Measurements from ENCODE around the gene CNFN. TPM values are rescaled to one million over a fixed set of nuclear protein-coding genes. Genes with fewer than 3 reads are reported as not detected.

Gene CNFN
- total and polyA plus RNA-seq, 2 donors: 2.4 TPM; not detected in 1

GRCh38 chr19:42421591-42422031, 31.5 kb upstream of the CNFN start:
- no peak for DNase-seq (ENCODE audit: extremely low spot score)
- H3K36me3 ChIP-seq (ENCODE audit: insufficient read depth): no peaks in the 10 kb centered on the region
- no peak overlapping the region for H3K4me3 ChIP-seq (ENCODE audit: low read depth, low read length)
- no peak overlapping the region for H3K27ac ChIP-seq (ENCODE audit: low read depth)
- no peaks in the 10 kb centered on the region for H3K4me1 ChIP-seq (ENCODE audit: insufficient read depth)
- 78% methylated on average over 9 of the region's 9 CpGs for WGBS

DNA sequence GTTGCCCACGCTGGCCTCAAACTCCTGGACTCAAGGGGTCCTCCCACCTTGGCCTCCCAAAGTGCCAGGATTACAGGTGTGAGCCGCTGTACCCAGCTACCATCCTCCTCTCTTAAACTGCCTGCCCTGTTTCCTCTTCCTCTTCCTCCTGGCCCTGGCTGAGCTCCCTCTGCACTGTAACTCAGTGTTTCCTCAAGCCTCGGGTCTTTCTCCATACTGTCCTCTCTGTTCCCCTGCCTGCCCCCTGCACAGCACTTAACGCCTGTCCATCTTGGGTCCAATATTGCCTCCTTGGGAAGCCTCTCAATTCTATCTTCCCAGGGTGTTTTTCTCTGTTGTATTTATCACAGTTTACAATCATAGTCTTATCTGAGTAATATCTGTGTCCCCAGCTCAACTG, 31.0 kb upstream of the CNFN start:
- no peaks in the 10 kb centered on the region for H3K36me3 ChIP-seq (ENCODE audit: insufficient read depth)
- H3K4me3 ChIP-seq (ENCODE audit: low read depth, low read length): no peak overlapping the region
- no peaks in the 10 kb centered on the region for H3K4me1 ChIP-seq (ENCODE audit: insufficient read depth)
- no peak overlapping the region for H3K27ac ChIP-seq (ENCODE audit: low read depth)
- no peak for DNase-seq (ENCODE audit: extremely low spot score)
- 70% methylated on average over 4 of the region's 4 CpGs for WGBS

DNA sequence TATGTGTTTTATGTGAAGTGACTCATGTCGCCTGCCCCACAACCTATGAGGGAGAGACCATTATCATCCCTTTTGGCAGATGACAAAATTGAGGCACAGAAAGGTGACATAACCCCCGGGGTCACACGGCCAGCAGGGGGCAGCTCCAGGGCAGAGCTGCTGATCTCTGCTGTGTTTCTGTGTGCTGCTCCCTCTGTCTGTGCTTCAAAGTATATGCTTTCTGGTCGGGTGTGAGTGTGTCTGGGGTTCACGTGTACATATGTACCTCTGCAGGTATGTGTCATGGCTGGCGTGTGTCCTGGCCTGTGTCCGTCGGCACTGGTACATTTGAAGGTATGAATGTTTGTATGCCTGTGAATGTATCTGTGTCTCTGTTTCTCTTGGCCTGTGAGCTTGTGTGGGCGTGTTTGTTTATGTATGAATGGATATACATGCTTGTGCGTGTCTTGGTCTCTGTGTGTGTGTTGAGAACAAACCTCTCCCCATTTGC, 30.0 kb upstream of the CNFN start:
- Histone ChIP-seq H3K4me3 (ENCODE audit: low read depth, low read length) (no peak overlapping the region), H3K27ac (ENCODE audit: low read depth) (no peak overlapping the region), H3K36me3 (ENCODE audit: insufficient read depth) (no peaks in the 10 kb centered on the region), H3K4me1 (ENCODE audit: insufficient read depth) (no peaks in the 10 kb centered on the region)
- WGBS: 38% methylated on average over 10 of the region's 10 CpGs
- DNase-seq (ENCODE audit: extremely low spot score): no peak

DNA sequence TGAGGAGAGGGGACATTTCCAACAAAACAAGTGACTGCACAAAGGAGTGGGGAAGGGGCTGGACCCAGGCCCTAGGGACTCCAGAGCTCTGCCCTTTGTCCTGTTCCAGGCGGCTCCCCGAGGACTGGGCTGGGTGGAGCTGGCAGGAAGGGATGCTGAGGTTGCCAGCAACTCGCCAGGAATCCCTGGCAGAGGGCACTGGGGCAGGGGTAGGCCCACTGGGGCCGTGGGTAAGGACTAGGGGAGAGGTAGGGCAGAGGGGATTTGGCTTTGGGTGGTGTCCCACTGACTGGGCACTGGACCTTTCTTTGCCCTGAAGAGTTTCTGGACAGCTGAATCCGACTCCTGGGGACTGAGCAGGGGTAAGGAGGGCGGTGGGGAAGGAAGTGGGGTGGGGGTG, 29.2 kb upstream of the CNFN start:
- no peak for DNase-seq (ENCODE audit: extremely low spot score)
- Histone ChIP-seq H3K4me3 (ENCODE audit: low read depth, low read length) (no peak overlapping the region), H3K27ac (ENCODE audit: low read depth) (no peak overlapping the region), H3K4me1 (ENCODE audit: insufficient read depth) (no peaks in the 10 kb centered on the region), H3K36me3 (ENCODE audit: insufficient read depth) (no peaks in the 10 kb centered on the region)
- WGBS: 75% methylated on average over 6 of the region's 6 CpGs

DNA sequence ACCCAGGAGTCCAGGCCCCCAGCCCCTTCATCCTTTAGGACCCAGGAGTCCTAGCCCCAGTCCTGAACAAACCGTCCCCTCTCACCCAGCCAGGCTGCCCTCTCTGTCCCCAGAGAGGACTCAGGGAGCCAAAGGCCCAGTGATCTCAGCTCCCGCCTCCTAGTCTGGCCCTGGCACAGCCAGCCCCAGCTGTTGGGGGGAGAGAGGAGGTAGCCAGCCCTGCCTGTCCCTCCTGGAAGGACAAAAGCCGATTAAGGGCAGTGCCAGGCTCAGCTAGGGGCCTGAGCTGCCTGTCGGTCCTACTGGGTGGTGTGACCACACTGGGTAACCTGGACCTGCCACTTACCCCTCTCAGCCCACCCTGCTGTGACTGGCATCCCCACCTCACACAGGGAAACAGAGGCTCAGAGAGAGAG, 22.6 kb upstream of the CNFN start:
- no peak overlapping the region for H3K27ac ChIP-seq (ENCODE audit: low read depth)
- WGBS: 68% methylated on average over 4 of the region's 4 CpGs
- H3K4me1 ChIP-seq (ENCODE audit: insufficient read depth): no peaks in the 10 kb centered on the region
- no peak overlapping the region for H3K4me3 ChIP-seq (ENCODE audit: low read depth, low read length)
- DNase-seq (ENCODE audit: extremely low spot score): no peak
- no peaks in the 10 kb centered on the region for H3K36me3 ChIP-seq (ENCODE audit: insufficient read depth)

GRCh38 chr19:42412227-42412626, 22.1 kb upstream of the CNFN start:
- 53% methylated on average over 7 of the region's 7 CpGs for WGBS

DNA sequence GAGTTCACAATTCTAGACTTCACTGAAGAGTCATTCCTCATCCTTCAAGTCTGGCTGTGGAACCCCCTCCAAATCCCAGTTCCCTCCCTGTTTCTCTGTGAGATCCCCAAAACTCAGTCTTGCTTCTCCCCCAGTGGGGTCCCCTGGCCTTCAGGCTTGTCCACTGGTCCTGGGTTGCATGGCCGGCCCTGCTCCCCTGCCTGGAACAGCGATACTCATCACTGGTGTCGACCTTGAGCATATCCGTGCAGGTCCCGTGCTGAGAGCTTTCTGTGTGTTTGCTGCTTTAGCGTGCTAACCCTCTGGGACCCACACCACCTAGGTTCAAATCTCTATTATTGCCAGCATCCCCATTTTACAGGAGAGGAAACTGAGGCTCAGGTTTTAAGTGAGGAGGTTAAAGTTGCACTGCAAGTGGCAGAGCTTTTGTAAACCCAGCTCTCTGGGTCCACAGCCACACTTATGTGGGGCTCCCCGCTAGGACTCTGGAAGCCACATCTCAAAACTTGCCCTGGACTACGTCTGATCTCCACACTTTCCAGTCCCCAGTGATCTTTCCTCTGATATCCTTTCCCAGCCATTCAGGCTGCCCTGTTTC, 21.6 kb upstream of the CNFN start:
- WGBS: 93% methylated on average over 8 of the region's 8 CpGs
- no peak for DNase-seq (ENCODE audit: extremely low spot score)

More at GRCh38 chr19:42412227-42412626, 22.1 kb upstream of the CNFN start:
- H3K4me1 ChIP-seq (ENCODE audit: insufficient read depth): no peaks in the 10 kb centered on the region
- no peak overlapping the region for H3K4me3 ChIP-seq (ENCODE audit: low read depth, low read length)
- H3K27ac ChIP-seq (ENCODE audit: low read depth): no peak overlapping the region
- no peaks in the 10 kb centered on the region for H3K36me3 ChIP-seq (ENCODE audit: insufficient read depth)
- no peak for DNase-seq (ENCODE audit: extremely low spot score)

GRCh38 chr19:42410371-42410770, 20.3 kb upstream of the CNFN start:
- H3K27ac ChIP-seq (ENCODE audit: low read depth): no peak overlapping the region
- WGBS: 94% methylated on average over 30 of the region's 30 CpGs
- no peaks in the 10 kb centered on the region for H3K36me3 ChIP-seq (ENCODE audit: insufficient read depth)
- no peak overlapping the region for H3K4me3 ChIP-seq (ENCODE audit: low read depth, low read length)
- H3K4me1 ChIP-seq (ENCODE audit: insufficient read depth): no peaks in the 10 kb centered on the region
- DNase-seq (ENCODE audit: extremely low spot score): no peak

More for the DNA sequence above, 21.6 kb upstream of the CNFN start:
- Histone ChIP-seq H3K4me1 (ENCODE audit: insufficient read depth) (no peaks in the 10 kb centered on the region), H3K4me3 (ENCODE audit: low read depth, low read length) (no peak overlapping the region), H3K27ac (ENCODE audit: low read depth) (no peak overlapping the region), H3K36me3 (ENCODE audit: insufficient read depth) (no peaks in the 10 kb centered on the region)

DNA sequence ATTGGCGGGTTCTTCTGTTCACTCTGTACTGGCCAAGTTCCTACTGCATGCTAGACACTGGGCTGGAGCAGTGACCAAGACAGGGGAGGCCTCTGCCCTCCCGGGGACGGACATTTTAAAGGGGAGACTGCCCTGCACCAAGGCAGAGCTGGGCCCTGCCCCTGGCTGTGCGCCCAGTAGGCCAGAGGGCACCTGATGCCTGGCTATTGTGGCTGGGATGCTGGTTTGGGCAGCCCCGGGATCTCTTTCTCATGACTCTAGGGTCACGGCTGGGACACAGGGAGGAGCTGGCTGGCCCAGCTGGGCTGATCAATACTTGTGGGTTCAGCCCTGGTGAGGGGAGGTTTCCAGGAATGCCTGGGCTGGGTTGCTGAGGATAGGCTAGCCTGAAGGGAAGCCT, 19.4 kb upstream of the CNFN start:
- Histone ChIP-seq H3K4me1 (ENCODE audit: insufficient read depth) (no peaks in the 10 kb centered on the region), H3K4me3 (ENCODE audit: low read depth, low read length) (no peak overlapping the region), H3K27ac (ENCODE audit: low read depth) (no peak overlapping the region), H3K36me3 (ENCODE audit: insufficient read depth) (no peaks in the 10 kb centered on the region)
- WGBS: 73% methylated on average over 6 of the region's 6 CpGs
- DNase-seq (ENCODE audit: extremely low spot score): no peak

DNA sequence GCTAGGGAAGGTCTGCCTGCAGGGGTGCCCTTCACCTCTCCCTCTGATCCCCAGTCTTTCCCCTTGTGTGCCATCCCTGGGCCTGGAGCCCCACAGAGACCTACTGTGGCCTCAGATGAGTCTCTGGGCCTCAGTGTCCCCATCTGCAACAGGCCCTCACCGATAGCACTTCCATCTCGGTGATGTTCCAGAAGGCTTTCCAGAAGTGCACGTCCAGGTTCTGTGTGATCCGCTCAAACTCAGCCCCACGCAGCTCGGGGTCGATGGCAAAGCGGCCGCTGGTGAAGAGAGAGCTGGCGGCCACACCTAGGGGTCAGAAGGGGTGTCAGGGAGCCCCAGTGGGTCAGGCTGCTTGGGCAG, 17.7 kb upstream of the CNFN start:
- 96% methylated on average over 10 of the region's 10 CpGs for WGBS
- DNase-seq (ENCODE audit: extremely low spot score): no peak
- Histone ChIP-seq H3K4me3 (ENCODE audit: low read depth, low read length) (no peak overlapping the region), H3K36me3 (ENCODE audit: insufficient read depth) (no peaks in the 10 kb centered on the region), H3K4me1 (ENCODE audit: insufficient read depth) (no peaks in the 10 kb centered on the region), H3K27ac (ENCODE audit: low read depth) (no peak overlapping the region)

- H3K36me3 ChIP-seq (ENCODE audit: insufficient read depth): no peaks in the 10 kb centered on the region
- H3K27ac ChIP-seq (ENCODE audit: low read depth): no peak overlapping the region
- 95% methylated on average over 30 of the region's 30 CpGs for whole genome bisulfite sequencing
- no peak overlapping the region for H3K4me3 ChIP-seq (ENCODE audit: low read depth, low read length)
- no peaks in the 10 kb centered on the region for H3K4me1 ChIP-seq (ENCODE audit: insufficient read depth)
- no peak for DNase-seq (ENCODE audit: extremely low spot score)
Measured at GRCh38 chr19:42407085-42407815, 17.2 kb upstream of the CNFN start.

GRCh38 chr19:42406111-42406510, 16.0 kb upstream of the CNFN start:
- no peak for DNase-seq (ENCODE audit: extremely low spot score)
- 95% methylated on average over 11 of the region's 11 CpGs for WGBS
- H3K4me1 ChIP-seq (ENCODE audit: insufficient read depth): no peaks in the 10 kb centered on the region
- H3K36me3 ChIP-seq (ENCODE audit: insufficient read depth): no peaks in the 10 kb centered on the region
- H3K4me3 ChIP-seq (ENCODE audit: low read depth, low read length): no peak overlapping the region
- H3K27ac ChIP-seq (ENCODE audit: low read depth): no peak overlapping the region

DNA sequence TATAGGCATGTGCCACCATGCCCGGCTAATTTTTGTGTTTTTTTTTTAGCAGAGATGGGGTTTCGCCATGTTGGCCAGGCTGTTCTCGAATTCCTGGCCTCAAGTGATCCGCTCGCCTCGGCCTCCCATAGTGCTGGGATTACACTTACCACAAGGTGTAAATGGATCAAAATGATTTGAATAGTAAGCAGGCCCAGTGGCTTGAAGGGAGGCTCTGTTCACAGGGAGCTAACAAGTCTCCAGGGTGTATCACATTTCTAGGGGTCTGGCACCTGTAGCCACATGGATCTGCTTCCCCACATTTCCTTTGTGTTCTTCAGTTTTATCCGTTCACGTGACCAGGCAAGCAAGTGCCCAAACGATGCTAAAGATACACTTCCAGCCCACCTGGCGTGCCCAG, 13.5 kb upstream of the CNFN start:
- no peaks in the 10 kb centered on the region for H3K4me1 ChIP-seq (ENCODE audit: insufficient read depth)
- WGBS: 96% methylated on average over 10 of the region's 10 CpGs
- H3K36me3 ChIP-seq (ENCODE audit: insufficient read depth): no peaks in the 10 kb centered on the region
- H3K27ac ChIP-seq (ENCODE audit: low read depth): no peak overlapping the region
- H3K4me3 ChIP-seq (ENCODE audit: low read depth, low read length): no peak overlapping the region
- no peak for DNase-seq (ENCODE audit: extremely low spot score)

DNA sequence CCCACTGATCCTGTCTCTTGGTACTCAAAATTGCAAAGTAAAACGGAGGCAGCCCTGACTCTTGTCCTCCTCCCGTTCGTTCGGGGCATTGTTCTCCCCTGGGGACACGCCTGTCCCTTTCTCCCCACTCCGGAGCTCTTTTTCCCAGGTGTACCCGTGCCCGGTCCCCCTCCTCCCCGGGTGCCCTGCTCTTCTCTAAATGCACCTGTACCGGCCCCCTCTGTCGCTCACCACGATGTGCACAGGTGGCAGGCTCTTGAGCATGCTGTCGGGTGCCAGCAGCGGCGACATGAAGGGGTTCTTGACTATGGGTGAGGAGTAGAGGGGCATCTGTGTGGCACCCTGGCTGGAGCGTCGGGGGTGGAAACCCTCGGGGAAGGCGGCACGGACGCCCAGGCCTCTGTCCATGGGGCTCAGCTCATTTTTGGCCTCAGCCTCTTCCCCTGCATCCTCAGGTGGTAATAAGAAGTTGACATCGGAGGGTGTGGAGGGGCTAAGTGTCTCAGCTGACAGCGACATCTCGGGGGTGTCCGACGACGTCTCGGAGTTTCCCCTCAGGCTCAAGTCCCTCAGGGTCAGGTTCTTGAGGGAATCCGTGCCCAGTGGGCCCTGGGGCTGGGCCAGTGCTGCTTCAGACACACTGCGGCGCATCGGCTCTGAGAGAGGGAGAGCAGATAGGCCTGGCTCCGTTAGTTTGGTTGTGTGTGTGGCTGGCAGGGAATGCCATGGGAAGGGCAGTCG, 12.4 kb upstream of the CNFN start:
- WGBS: 66% methylated on average over 34 of the region's 34 CpGs

More for the DNA sequence above, 12.4 kb upstream of the CNFN start:
- Histone ChIP-seq H3K4me3 (ENCODE audit: low read depth, low read length) (peak overlapping the region; percentile 67), H3K4me1 (ENCODE audit: insufficient read depth) (no peaks in the 10 kb centered on the region), H3K36me3 (ENCODE audit: insufficient read depth) (no peaks in the 10 kb centered on the region), H3K27ac (ENCODE audit: low read depth) (no peak overlapping the region)
- DNase-seq (ENCODE audit: extremely low spot score): no peak
